ENCODE data around the gene EIF3A. TPM values are rescaled to one million over a fixed set of nuclear protein-coding genes. Genes with fewer than 3 reads are reported as not detected.

The EIF3A gene
- polyA plus RNA-seq, 1 donor from 2014 or later = 38.6 TPM

- no peak overlapping the region for H3K27ac ChIP-seq (ENCODE audit: low read length)
- H3K27me3 ChIP-seq (ENCODE audit: insufficient read depth, low read depth, low read length) = no peaks in the 10 kb centered on the region
- H4K20me1 ChIP-seq (ENCODE audit: insufficient read depth) = no peaks in the 10 kb centered on the region
- H3F3A ChIP-seq (ENCODE audit: insufficient read depth, low read length, poor library complexity, severe bottlenecking) = no peaks in the 10 kb centered on the region
- H3K36me3 ChIP-seq (ENCODE audit: insufficient read depth, low read length) = peaks cover 5% of the 10 kb centered on the region
- TF ChIP-seq REST (IDR thresholded peaks at IDR 0.05; ENCODE audit: borderline replicate concordance) (no peak), EP300 (conservative IDR thresholded peaks at IDR 0.05; ENCODE audit: poor library complexity, severe bottlenecking) (no peak), POLR2AphosphoS5 (IDR thresholded peaks at IDR 0.05) (no peak), TAF1 (IDR thresholded peaks at IDR 0.05; ENCODE audit: low read depth) (no peak), CTCF (IDR thresholded peaks at IDR 0.05; ENCODE audit: poor library complexity, severe bottlenecking) (no peak), EZH2 (IDR thresholded peaks at IDR 0.05; ENCODE audit: borderline replicate concordance, insufficient read depth, low read length, poor library complexity, severe bottlenecking) (no peak), MXI1 (conservative IDR thresholded peaks at IDR 0.05; ENCODE audit: poor library complexity, severe bottlenecking) (no peak), RAD21 (conservative IDR thresholded peaks at IDR 0.05) (no peak), SMC3 (conservative IDR thresholded peaks at IDR 0.05; ENCODE audit: poor library complexity) (no peak)
- no peaks in the 10 kb centered on the region for H3K9me3 ChIP-seq (ENCODE audit: low read length)
- no peaks in the 10 kb centered on the region for H3K79me2 ChIP-seq (replicated peaks; ENCODE audit: insufficient read depth, low read length)
- no peak overlapping the region for H3K9ac ChIP-seq (ENCODE audit: low read length)
- no peaks in the 10 kb centered on the region for H3K9me2 ChIP-seq (ENCODE audit: insufficient read depth, low read length)
- no peak overlapping the region for H3K4me3 ChIP-seq (ENCODE audit: low read length)
- H3K4me2 ChIP-seq (ENCODE audit: low read length) = no peak overlapping the region
- H2AFZ ChIP-seq (ENCODE audit: low read depth, low read length) = no peak overlapping the region
Measured at GRCh38 chr10:119116326-119116951, 35.8 kb upstream of the EIF3A start.

- Histone ChIP-seq H3K4me2 (ENCODE audit: low read length) (no peak overlapping the region), H3K79me2 (replicated peaks; ENCODE audit: insufficient read depth, low read length) (no peaks in the 10 kb centered on the region), H3K36me3 (ENCODE audit: insufficient read depth, low read length) (peaks cover 5% of the 10 kb centered on the region), H3K9me2 (ENCODE audit: insufficient read depth, low read length) (no peaks in the 10 kb centered on the region), H3K27ac (ENCODE audit: low read length) (no peak overlapping the region), H3K9me3 (ENCODE audit: low read length) (no peaks in the 10 kb centered on the region), H3K9ac (ENCODE audit: low read length) (no peak overlapping the region), H3K4me3 (ENCODE audit: low read length) (no peak overlapping the region), H3F3A (ENCODE audit: insufficient read depth, low read length, poor library complexity, severe bottlenecking) (no peaks in the 10 kb centered on the region), H4K20me1 (ENCODE audit: insufficient read depth) (no peaks in the 10 kb centered on the region), H3K27me3 (ENCODE audit: insufficient read depth, low read depth, low read length) (no peaks in the 10 kb centered on the region), H2AFZ (ENCODE audit: low read depth, low read length) (no peak overlapping the region)
- TF ChIP-seq CTCF (IDR thresholded peaks at IDR 0.05; ENCODE audit: poor library complexity, severe bottlenecking) (no peak), POLR2AphosphoS5 (IDR thresholded peaks at IDR 0.05) (no peak), REST (IDR thresholded peaks at IDR 0.05; ENCODE audit: borderline replicate concordance) (no peak), TAF1 (IDR thresholded peaks at IDR 0.05; ENCODE audit: low read depth) (no peak), SMC3 (conservative IDR thresholded peaks at IDR 0.05; ENCODE audit: poor library complexity) (no peak), RAD21 (conservative IDR thresholded peaks at IDR 0.05) (no peak), EZH2 (IDR thresholded peaks at IDR 0.05; ENCODE audit: borderline replicate concordance, insufficient read depth, low read length, poor library complexity, severe bottlenecking) (no peak), EP300 (conservative IDR thresholded peaks at IDR 0.05; ENCODE audit: poor library complexity, severe bottlenecking) (no peak), MXI1 (conservative IDR thresholded peaks at IDR 0.05; ENCODE audit: poor library complexity, severe bottlenecking) (no peak)
Measured at GRCh38 chr10:119115926-119116325, 35.3 kb upstream of the EIF3A start.
